ENCODE measurements around the gene GSE1. TPM values are rescaled to one million over a fixed set of nuclear protein-coding genes. Genes with fewer than 3 reads are reported as not detected.

Gene GSE1
- total RNA-seq, 2 donors from 2014 or later: 94.7 to 110 TPM

DNA sequence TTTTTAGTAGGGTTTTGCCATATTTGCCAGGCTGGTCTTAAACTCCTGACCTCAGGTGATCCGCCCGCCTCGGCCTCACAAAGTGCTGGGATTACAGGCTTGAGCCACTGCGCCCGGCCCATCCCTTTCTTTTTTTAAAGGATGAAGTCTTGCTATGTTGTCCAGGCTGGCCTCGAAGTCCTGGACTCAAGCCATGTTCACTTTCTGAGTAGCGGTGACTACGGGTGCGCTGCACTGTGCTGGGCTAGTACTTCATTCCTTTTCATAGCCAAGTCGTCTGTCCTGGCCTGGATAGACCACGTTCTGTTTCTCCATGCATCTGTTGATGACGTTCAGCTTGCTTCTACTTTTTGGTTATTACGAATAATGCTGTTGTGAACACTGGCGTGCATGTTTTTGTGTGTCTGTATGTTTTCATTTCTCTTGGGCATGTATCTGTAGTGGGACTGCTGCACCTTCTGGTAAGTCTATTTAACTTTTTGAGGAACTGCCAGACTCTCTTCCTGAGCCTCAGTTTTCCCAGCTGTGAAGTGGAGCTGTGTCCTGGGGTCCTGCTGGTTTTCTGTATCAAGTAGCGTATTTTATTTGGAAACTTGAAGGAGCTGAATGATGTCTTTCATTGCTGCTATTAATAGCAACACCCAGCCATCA is 40.0 kb upstream of the GSE1 start:
- ATAC-seq: no peak
- DNase-seq: no peak

DNA sequence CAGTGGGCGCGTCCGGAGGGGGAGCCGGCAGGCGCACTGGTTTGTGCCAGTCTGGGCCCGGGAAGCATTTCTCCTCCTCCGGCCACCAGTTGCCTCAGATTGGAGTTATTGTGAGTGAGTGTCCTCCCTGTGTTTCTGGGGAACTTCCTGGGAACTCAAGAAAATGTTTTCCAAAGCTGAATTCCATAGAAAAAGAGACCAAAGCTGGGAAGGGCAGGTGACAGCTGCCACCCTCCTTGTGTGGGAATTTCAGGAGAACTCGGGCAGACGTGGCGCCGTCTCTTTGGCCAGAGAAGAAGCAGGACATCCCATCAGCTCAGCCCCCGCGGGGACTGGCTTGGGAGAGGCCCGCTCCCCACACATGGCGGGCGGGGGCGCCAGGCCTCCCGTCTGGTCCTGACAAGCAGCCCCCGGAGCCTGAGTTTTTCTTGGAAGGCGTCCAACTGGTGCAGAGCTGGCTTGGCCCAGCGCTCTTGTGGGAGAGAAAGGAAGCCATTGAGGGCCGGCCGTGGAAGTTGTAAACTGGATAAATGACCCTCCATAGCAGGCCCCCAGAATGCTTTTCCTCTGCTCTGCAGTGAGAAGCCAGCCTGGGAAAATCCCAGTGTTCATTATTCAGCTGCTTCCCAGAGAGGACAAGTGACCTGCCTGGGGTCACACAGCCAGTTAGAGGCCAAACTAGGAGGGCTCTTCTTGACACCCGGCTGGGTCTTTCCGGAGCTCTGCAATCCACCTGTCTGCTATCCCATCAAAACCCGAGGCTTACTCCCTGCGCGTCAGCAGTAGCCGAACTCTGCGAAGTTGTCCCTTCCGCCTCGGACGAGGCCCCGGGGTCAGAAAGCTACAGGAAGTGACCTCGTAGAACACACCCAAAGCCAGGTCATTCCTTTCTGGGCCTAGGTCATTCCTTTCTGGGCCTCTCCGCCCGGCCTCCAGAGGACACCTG is 39.2 kb upstream of the GSE1 start:
- intact Hi-C loops (cut with DNase I, micrococcal nuclease): no loop called here
- DNase-seq (peak in 1 of 2 donors; percentile 51), ATAC-seq (peak; percentile 18)

More for the DNA sequence above, 40.0 kb upstream of the GSE1 start:
- intact Hi-C loops (cut with DNase I, micrococcal nuclease): no loop called here

DNA sequence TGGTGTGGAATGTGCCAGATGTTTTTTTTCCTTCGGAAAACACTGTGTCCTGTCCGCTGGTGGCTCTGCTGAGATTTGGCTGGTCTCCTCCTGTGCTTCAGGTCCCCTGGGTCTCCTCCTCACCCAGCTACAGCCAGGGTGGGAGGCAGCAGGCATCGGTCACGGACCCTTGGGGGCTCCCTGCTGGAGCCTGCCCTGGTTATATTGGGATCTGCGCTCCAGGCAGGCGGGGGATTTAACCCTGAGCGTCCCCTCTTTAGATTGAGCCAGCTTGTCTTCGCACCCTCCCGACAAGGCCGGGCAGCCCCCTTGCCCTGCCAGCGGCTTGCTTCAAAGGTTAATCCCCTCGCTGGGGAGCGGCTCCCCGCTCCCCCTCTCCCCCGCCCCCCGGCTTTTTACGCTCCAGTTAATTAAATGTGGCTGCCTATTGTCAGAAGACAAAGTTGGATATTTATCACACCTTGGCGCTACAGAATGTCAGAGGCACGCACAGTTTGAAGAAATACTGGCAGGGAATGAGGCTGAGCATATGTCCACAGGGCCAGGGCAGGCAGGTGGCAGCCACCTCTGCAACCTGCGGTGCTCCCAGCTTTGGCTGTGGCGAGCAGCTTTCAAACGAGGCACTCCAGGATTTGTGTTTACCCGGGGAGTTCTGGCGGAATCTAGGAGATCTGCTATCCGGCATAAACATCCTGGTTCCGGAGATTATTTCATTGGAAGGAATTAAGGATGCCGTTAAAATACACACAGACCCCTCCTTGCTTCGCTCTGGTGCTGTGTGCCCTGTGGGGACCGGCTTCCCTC is 38.2 kb upstream of the GSE1 start:
- intact Hi-C loops (cut with DNase I, micrococcal nuclease): no loop called here
- no peak for DNase-seq
- no peak for ATAC-seq

DNA sequence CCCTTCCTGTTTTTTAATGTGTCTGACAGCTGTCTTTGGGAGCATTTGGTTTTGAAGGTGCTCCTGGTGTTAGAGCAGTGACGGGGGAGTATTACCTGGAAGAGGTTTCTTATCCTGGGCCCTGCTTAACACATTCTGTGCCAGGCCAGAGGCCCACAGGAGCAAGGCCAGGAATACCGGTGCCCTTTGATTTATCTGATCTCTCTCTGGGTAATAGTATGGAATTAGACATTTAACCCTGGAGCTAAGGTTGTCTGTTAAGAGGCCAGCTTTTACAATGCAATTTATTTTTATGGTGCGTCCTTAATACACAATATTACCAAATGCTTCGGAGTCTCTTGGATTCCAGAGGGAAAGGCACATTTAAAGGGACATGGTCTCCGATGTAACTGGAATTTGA is 37.2 kb upstream of the GSE1 start:
- intact Hi-C loops (cut with DNase I, micrococcal nuclease): no loop called here
- DNase-seq: no peak
- ATAC-seq: no peak

DNA sequence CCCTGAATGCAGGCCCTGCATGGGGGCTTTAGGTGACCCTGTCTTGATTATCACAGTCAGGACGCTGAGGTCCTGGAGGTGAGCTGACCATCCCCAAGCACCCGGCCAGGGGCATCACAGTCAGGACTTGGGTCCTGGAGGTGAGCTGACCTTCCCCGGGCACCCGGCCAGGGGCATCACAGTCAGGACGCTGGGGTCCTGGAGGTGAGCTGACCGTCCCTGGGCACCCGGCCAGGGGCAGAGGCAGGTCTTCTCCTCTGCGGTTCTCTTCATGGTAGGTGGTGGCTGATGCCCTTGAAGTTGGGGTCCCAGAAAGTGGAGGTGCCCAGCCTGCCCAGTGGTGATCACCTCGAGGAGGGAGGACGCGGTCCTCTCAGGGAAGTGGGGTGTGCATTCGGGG is 36.2 kb upstream of the GSE1 start:
- intact Hi-C loops (cut with DNase I, micrococcal nuclease): no loop called here
- DNase-seq: no peak
- no peak for ATAC-seq

DNA sequence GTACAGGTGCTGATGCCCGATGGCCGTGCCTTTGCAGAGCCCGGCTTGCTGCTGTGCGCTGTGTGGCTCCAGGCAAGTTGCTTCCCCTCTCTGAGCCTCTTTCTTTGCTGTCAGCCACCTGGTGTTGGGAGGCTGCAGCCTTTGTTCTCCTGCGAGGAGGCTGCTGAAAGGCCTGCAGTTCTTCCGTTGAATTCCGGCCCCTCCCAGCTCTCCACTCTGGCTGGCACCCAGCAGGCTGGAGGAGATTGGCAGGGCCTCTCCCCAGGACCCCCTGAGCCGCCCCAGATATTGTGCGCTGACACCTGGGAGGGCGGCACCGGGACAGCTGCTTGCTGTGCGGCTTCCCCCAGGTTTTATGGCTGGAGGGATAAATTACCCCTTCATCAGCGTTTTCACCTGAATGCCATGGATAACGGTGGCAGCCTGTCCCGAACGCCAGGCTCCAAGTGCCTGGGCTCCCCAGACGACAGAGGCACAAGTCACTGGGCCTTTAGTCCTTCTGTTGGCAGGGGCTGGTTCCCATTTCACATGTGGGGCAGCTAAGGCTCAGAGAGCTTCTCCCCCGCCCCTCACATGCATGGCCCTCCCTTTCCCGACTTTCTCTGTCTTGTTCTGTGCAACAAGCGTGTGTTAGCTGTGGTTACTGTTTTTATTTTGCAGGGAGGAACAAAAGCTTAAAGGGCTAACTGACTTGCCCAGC is 35.1 kb upstream of the GSE1 start:
- intact Hi-C loops (cut with DNase I, micrococcal nuclease): no loop called here
- no peak for ATAC-seq

DNA sequence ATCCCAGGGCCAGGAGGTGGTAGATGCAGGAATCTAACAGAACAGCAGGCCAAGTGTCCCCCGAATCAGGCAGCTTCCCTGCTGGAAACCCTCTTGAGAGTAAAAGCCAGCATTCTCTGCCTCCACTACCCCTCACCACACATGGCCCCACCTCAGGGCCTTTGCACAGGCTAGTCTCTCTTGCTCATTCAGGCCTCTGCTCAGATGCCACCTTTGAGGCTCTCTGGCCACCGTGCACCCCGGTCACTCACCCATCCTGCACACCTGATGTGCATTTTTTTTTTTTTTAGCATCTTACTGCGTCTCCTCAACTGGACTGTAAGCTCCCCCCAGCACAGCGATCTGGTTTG is 34.5 kb upstream of the GSE1 start:
- ATAC-seq (no peak), DNase-seq (no peak)
- intact Hi-C loops (cut with DNase I, micrococcal nuclease): no loop called here

More for the DNA sequence above, 35.1 kb upstream of the GSE1 start:
- DNase-seq: no peak

DNA sequence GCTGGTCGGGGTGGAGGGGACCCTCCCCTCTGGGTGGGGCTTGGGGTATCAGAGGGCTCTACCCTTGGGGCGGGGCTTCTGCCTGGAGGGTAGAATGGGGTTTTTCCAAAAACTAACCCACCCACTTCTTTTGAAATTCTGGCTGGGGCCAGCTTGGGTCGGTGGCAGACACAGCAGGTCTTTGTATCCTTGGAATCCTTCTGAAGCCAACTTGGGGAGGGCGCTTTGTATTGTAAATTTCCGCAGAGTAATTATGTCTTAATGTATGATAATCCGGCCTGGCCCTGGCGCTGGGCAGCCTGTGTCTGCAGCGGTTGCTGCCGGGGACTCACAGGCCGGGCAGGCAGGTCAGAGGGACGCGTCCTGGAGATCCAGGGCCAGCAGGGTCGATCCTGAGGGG is 33.9 kb upstream of the GSE1 start:
- DNase-seq (no peak), ATAC-seq (no peak)
- intact Hi-C loops (cut with DNase I, micrococcal nuclease): no loop called here

DNA sequence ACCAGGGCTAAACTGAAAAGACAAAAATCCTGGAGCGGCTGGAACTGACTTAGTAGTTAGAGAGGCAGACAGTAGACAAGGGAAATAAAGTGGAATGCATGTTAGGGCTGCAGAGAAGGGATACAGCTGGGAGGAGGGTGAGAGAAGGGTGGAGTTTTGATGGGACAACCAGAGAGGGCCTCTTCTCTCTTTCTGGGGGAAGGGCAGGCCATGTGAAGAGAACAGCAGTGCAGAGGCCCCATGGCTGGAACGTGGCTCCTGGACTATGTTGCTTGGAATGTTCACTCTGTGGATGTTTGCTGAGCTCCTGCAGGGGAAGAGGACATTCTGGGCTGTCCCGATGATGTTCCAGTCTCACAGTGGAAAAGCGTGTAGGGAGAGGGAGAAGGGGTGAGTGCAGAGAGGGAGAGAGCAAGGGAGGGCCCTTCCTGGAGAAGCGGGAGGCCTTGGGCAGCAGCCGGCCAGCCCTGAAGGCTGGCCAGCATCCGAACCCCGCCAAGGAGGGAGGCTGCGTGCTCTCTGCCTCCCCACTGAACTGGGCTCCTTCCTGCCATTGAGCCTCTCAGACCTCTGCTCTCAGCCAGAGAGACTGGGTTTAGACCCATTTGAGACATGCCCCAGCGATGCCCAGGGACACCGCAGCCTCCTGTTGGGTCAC is 33.1 kb upstream of the GSE1 start:
- ATAC-seq (no peak), DNase-seq (no peak)

DNA sequence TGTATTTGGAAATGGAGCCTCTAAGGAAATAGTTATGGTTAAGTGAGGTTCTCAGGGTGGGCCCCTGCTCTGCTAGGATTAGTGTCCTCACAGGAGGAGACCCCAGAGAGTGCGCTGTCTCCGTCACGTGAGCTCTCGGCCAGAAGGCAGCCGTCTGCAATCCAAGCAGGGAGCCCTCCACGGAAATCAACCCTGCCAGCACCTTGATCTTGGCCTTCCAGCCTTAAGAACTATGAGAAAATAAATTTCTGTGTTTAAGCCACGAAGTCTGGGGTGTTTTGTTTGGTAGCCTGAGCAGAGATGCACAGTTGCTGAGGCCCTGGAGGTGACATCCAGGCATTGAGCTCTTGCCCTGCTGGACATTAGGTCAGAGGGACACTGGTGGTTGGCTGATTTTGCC is 32.4 kb upstream of the GSE1 start:
- ATAC-seq (no peak), DNase-seq (no peak)
- intact Hi-C loops (cut with DNase I, micrococcal nuclease): no loop called here

More for the DNA sequence above, 33.1 kb upstream of the GSE1 start:
- intact Hi-C loops (cut with DNase I, micrococcal nuclease): no loop called here

DNA sequence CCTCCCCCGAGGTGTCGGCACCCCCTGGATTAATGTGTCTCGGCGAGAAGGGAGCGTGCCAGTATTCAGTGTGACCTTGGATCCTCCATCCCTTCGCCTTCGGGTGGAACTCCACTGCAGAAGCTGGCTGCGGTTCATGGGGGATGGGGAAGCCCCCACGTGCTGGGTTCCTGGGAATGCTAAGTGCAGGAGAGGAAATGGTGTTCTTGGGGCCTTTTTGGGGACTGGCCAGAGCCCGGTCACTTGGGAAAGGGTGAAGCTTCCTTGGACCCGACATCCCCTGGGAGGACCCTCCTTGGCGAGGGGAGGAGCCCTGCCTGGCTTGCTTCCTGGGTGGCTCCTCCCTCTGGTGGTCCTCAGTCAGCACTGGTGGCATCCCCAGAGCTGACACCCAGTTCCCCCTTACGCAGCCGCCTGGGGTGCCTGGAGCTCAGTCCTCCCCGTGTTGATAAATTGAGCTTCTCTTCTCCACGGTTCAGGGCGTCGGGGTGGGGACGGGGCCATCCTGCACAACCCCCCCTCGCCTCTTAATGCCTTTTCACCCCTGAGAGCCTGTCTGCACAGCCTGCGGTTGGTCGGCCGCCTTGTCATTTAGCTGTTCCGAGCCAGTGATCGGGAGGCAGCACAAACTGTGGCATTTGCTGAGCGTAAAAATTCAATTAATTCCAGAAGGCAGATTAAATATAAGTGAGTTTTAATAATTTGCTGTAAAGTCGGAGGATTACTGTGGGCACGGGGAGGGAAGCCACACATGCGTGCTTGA is 30.7 kb upstream of the GSE1 start:
- ATAC-seq (no peak), DNase-seq (no peak)
- intact Hi-C loops (cut with DNase I, micrococcal nuclease): no loop called here

DNA sequence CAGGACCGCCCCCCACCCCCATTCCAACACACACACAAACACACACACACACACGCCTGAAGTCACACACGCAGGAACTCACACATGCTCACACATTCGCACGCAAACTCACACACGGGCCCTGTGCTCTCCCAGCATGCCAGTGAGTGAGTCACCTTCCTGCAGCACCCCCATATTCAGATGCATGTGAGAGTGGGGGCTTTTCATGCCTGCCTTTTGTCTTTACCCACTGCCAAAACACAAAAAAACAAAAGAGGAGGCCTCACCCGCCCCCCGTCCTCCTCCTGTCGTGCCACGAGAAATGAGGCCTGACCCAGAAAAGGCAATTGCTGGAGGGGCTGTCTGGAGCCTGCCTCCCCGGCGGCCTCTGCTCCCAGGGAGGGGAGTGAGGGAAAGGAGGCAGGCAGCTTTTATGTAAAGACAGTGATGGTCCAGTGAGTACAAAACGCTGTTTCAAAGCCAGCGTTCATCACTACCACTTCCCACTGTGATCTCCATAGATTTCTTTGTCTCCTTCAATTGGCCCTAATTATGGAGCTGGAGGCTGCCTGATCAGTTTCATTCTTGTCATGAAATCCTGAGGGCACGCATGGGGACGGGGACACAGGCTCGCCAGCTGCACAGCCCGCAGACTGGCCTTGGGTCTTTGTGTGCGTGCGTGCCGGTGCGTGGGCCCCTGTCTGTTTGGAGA is 29.5 kb upstream of the GSE1 start:
- no peak for ATAC-seq
- intact Hi-C loops (cut with DNase I, micrococcal nuclease): no loop called here
- no peak for DNase-seq

DNA sequence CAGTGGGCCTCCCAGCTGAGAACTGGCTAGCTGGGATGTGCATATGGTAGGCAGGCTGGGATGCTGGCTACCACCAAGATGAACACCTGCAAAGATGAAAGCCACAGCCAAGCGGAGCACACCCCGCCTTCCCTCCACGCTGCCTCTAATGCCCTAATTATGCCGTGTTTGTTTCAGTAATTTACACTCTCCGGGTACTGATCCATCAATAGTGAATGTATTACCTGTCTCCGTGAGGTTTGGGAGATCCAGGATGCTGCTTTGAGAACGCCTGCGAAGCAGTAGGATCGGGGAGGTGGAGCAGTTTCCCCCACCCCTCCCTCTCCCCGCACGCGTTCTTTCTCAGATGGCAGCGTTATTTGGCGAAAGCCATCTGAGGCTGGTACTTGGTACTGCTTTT is 28.9 kb upstream of the GSE1 start:
- intact Hi-C loops (cut with DNase I, micrococcal nuclease): no loop called here
- ATAC-seq (no peak), DNase-seq (no peak)

DNA sequence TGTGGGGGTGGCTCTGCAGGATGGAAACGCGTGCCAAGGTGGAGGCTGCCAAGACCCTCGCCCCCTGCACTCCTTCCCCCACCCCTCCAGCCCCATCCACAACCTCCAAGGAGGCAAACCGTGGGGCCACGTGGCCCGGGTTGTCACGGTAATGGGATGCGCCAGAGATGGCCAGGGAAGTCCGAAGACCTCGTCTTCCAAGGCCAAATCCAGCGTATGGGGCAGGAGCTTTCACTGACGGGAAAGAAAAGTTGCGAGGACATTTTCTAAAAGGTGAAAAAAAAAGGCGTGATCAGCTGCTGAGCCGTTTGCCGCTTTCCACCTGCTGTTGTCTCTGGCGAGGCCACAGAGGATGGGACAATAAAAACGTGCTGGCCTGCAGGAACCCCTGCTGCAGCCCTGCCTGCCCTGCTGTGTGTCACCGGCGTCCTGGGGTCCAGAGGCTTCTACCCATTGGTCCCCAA is 28.3 kb upstream of the GSE1 start:
- peak; percentile 30 for ATAC-seq
- DNase-seq: no peak
- intact Hi-C loops (cut with DNase I, micrococcal nuclease): no loop called here

DNA sequence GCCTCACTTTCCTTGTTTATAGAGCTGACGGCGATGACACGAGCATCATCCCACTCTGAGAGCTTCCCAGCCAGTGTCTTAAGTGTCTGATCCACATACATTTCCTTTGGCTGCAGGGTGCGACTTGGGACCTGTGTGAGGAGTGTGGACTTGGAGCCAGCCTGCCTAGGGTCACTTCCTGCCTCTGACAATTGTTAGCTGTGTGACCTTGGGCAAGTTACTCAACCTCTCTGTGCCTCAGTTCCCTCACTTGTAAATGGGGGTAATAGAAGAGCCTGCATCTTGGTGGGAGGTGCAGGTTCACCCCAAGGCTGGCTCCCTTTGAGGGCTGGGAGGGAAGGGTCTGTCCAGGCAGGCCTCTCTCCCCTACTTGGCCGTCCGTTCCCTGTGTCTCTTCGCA is 27.4 kb upstream of the GSE1 start:
- ATAC-seq (no peak), DNase-seq (no peak)
- intact Hi-C loops (cut with DNase I, micrococcal nuclease): no loop called here

DNA sequence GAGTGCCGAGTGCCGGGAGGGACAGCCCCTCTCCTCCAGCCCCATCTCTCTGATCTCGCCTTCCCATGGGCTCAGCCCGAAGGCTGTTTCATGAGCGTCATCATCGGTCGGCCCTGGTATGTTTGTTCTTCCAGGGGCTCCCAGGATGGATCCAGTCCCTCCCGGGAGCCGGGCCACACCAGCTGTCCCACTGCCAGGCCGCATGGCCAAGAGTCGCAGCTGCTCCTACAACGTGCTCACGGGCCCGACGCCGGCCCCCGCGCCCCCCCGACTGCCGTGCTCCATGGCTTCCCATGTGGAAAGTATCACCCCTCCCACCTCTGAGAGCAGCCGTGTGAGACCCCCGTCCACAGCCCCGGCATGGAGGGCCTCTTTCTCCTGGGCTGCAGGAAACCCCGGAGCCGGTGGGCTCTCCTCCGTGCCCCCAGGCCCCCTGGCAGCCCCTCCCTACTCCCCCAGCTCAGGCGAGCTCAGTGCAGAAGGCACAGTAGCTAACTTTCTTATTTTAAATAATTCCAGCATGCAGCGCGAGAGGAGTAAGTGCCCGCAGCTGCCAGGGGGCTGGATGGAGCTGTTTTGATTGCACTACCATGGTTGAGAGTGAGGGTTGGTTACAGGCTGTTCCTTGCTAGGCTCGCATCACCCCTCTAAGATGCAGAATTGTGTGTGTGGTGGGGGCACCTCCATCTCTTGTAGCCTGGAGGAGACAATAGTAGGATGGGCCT is 26.6 kb upstream of the GSE1 start:
- ATAC-seq: no peak
- intact Hi-C loops (cut with DNase I, micrococcal nuclease): no loop called here
- no peak for DNase-seq
